ENCODE results near the gene STIL. TPM values are rescaled to one million over a fixed set of nuclear protein-coding genes. Genes with fewer than 3 reads are reported as not detected.

The STIL gene
- total RNA-seq, 4 donors from 2014 or later, result 0.33 to 1.1 (median 0.63) TPM

GRCh38 chr1:47332779-47333577 is 19.0 kb upstream of the STIL start:
- H3K4me1 ChIP-seq, result peaks cover 28 to 39% of the 10 kb centered on the region in 2 donors
- H3K9me3 ChIP-seq, result no peaks in the 10 kb centered on the region
- in situ Hi-C loops (cut with MboI; ENCODE audit: low sequenced_read_pairs in 4 of 4), result loop anchor here in 2 of 4 donors (25.0 kb wide), 1 partner anchor 146 kb away; the partner anchor contains the start of gene PDZK1IP1 (in 2 of the 2)
- no peaks in the 10 kb centered on the region for H3K27me3 ChIP-seq
- TF ChIP-seq POLR2A (IDR thresholded peaks at IDR 0.05), result no peak
- TF ChIP-seq CTCF (IDR thresholded peaks at IDR 0.05 in 4 of 5, conservative IDR thresholded peaks at IDR 0.05 in 1 of 5), result no peak
- intact Hi-C loops (cut with DNase I; ENCODE audit: low total_unique reads), result loop anchor here (5.0 kb wide), 1 partner anchor 156 kb away; no protein-coding TSS in a partner anchor
- H3K4me3 ChIP-seq, result peak overlapping the region; percentile 72 to 99 (median 92)
- peak overlapping the region; percentile 93 to 100 (median 98) for H3K27ac ChIP-seq
- ATAC-seq, result peak; percentile 50 to 52
- no peak for DNase-seq
- H3K36me3 ChIP-seq, result no peaks in the 10 kb centered on the region

- intact Hi-C loops (cut with DNase I; ENCODE audit: low total_unique reads), result loop anchor here (5.0 kb wide), 1 partner anchor 155 kb away; no protein-coding TSS in a partner anchor
- Histone ChIP-seq H3K27ac (peak overlapping the region in 3 of 4 donors; percentile 93 to 100 (median 99)), H3K36me3 (no peaks in the 10 kb centered on the region), H3K4me3 (no peak overlapping the region), H3K9me3 (no peaks in the 10 kb centered on the region), H3K4me1 (peaks cover 28 to 39% of the 10 kb centered on the region in 2 donors), H3K27me3 (no peaks in the 10 kb centered on the region)
- ATAC-seq (no peak), DNase-seq (no peak)
- no peak for TF ChIP-seq CTCF (IDR thresholded peaks at IDR 0.05 in 4 of 5, conservative IDR thresholded peaks at IDR 0.05 in 1 of 5)
- TF ChIP-seq POLR2A (IDR thresholded peaks at IDR 0.05), result no peak
- in situ Hi-C loops (cut with MboI; ENCODE audit: low sequenced_read_pairs in 4 of 4), result loop anchor here in 2 of 4 donors (25.0 kb wide), 1 partner anchor 145 kb away; the partner anchor contains the start of gene PDZK1IP1 (in 2 of the 2)
Observed at GRCh38 chr1:47331875-47332274, 17.9 kb upstream of the STIL start.

- H3K36me3 ChIP-seq, result no peaks in the 10 kb centered on the region
Observed at GRCh38 chr1:47330212-47330611, 16.3 kb upstream of the STIL start.

GRCh38 chr1:47328992-47329391 is 15.0 kb upstream of the STIL start:
- H3K9me3 ChIP-seq, result no peaks in the 10 kb centered on the region
- ATAC-seq (no peak), DNase-seq (no peak)
- no peaks in the 10 kb centered on the region for H3K36me3 ChIP-seq
- peaks cover 14 to 24% of the 10 kb centered on the region in 2 donors for H3K4me1 ChIP-seq
- in situ Hi-C loops (cut with MboI; ENCODE audit: low sequenced_read_pairs in 4 of 4), result loop anchor here in 2 of 4 donors (25.0 kb wide), 1 partner anchor 142 kb away; the partner anchor contains the start of gene PDZK1IP1 (in 2 of the 2)
- intact Hi-C loops (cut with DNase I; ENCODE audit: low total_unique reads), result no loop called here
- H3K27ac ChIP-seq, result no peak overlapping the region
- TF ChIP-seq CTCF (IDR thresholded peaks at IDR 0.05 in 4 of 5, conservative IDR thresholded peaks at IDR 0.05 in 1 of 5) (no peak), POLR2A (IDR thresholded peaks at IDR 0.05) (no peak)
- H3K4me3 ChIP-seq, result no peak overlapping the region
- H3K27me3 ChIP-seq, result no peaks in the 10 kb centered on the region

More at GRCh38 chr1:47330212-47330611, 16.3 kb upstream of the STIL start:
- no peak for DNase-seq
- Histone ChIP-seq H3K27me3 (no peaks in the 10 kb centered on the region), H3K9me3 (no peaks in the 10 kb centered on the region), H3K27ac (peak overlapping the region in 1 of 4 donors; percentile 41), H3K4me1 (peaks cover 18 to 29% of the 10 kb centered on the region in 2 donors), H3K4me3 (no peak overlapping the region)
- in situ Hi-C loops (cut with MboI; ENCODE audit: low sequenced_read_pairs in 4 of 4) (loop anchor here in 2 of 4 donors (25.0 kb wide), 1 partner anchor 143 kb away; the partner anchor contains the start of gene PDZK1IP1 (in 2 of the 2)), intact Hi-C loops (cut with DNase I; ENCODE audit: low total_unique reads) (loop anchor here (5.0 kb wide), 1 partner anchor 153 kb away; no protein-coding TSS in a partner anchor)
- TF ChIP-seq CTCF (IDR thresholded peaks at IDR 0.05 in 4 of 5, conservative IDR thresholded peaks at IDR 0.05 in 1 of 5), result no peak
- no peak for TF ChIP-seq POLR2A (IDR thresholded peaks at IDR 0.05)
- no peak for ATAC-seq
